ENCODE results near the gene E2F6. TPM values are rescaled to one million over a fixed set of nuclear protein-coding genes. Genes with fewer than 3 reads are reported as not detected.
"Not testable (repeated sequence)": the region's sequence is repeated elsewhere in the genome, so short reads cannot be mapped to it uniquely, and the experiment has no call there.

Gene E2F6
- total and polyA plus RNA-seq, 9 of the 15 experiments (the other 6 are each of a cell fraction or from before 2014, with no cell fraction given): 13.6 to 33.9 (median 26.1) TPM

GRCh38 chr2:11405599-11406266, 60.2 kb downstream of the E2F6 start (continued):
- TF ChIP-seq BCLAF1 (IDR thresholded peaks at IDR 0.05; ENCODE audit: borderline replicate concordance in 1 of 2, control insufficient read depth in 1 of 2, low read depth in 2 of 2, low read length in 1 of 2) (no peak), TAL1 (IDR thresholded peaks at IDR 0.05) (no peak), ZNF77 (CRISPR knock-in tag; IDR thresholded peaks at IDR 0.05) (no peak), GTF3C2 (IDR thresholded peaks at IDR 0.05; ENCODE audit: borderline replicate concordance, extremely low read depth, insufficient read length) (no peak)

GRCh38 chr2:11405074-11405406, 60.9 kb downstream of the E2F6 start:
- DNase-seq (ENCODE audit: extremely low read depth in 1 of 4, low spot score in 3 of 4); H3K4me2 ChIP-seq (ENCODE audit: insufficient read depth, low read length); intact Hi-C loops (cut with micrococcal nuclease); H3K9ac ChIP-seq (ENCODE audit: insufficient read depth in 1 of 2, low read depth in 2 of 2, low read length in 2 of 2); H3K36me3 ChIP-seq (ENCODE audit: control insufficient read depth, insufficient read depth, low read length); BruUV-seq (replicated peaks); H3K79me2 ChIP-seq (ENCODE audit: control insufficient read depth, insufficient read depth, low read length); H4K20me1 ChIP-seq (replicated peaks; ENCODE audit: control insufficient read depth, insufficient read depth, low read length); H2AFZ ChIP-seq (ENCODE audit: low read depth, low read length); H3K4me3 ChIP-seq; CTCF ChIA-PET (ENCODE audit: low intra/inter-chr PET ratio); H3K27ac ChIP-seq (ENCODE audit: extremely low read depth, low read depth, low read length); FAIRE-seq; H3K4me1 ChIP-seq (replicated peaks in 1 of 2; ENCODE audit: control insufficient read depth in 2 of 2, insufficient read depth in 2 of 2, low read length in 2 of 2); H3K9me3 ChIP-seq (replicated peaks; ENCODE audit: control insufficient read depth, insufficient read depth, low read depth, low read length); H3K9me1 ChIP-seq (ENCODE audit: control insufficient read depth, insufficient read depth, low read length); H3K27me3 ChIP-seq (ENCODE audit: control insufficient read depth in 2 of 2, insufficient read depth in 2 of 2, low read length in 2 of 2); ATAC-seq: not testable (repeated sequence)
- WGBS (ENCODE audit: insufficient coverage, low coverage, missing lambda C conversion rate): 49% methylated on average over 3 of the region's 8 CpGs
- POLR2A ChIA-PET: interaction anchor here (0.7 kb wide), 1 partner anchor 13 kb away, joined by 5 read pairs; no protein-coding TSS in a partner anchor
- in situ Hi-C loops (cut with MboI): loop anchor here (25.0 kb wide), 3 partner anchors 168 to 568 kb away; a partner anchor contains a TSS

All from K562 (cell line).